ENCODE results near the gene KIF2A. TPM values are rescaled to one million over a fixed set of nuclear protein-coding genes. Genes with fewer than 3 reads are reported as not detected.

KIF2A gene
- total and polyA plus RNA-seq, 2 of the 8 experiments (the other 6 are each of a cell fraction or from before 2014, with no cell fraction given) = 18.4 to 97.1 TPM

- no peak for TF ChIP-seq SRF (IDR thresholded peaks at IDR 0.05; ENCODE audit: low read depth, low read length)
- no peak for TF ChIP-seq CHD1 (IDR thresholded peaks at IDR 0.05; ENCODE audit: low read depth, low read length)
These were observed 11.8 kb downstream of the KIF2A start (continued) for GRCh38 chr5:62317810-62318209.

Data from H1 (cell line).